ENCODE measurements around the gene GLYAT. TPM values are rescaled to one million over a fixed set of nuclear protein-coding genes. Genes with fewer than 3 reads are reported as not detected.

Gene GLYAT
- total and polyA plus RNA-seq, 2 of the 8 experiments (the other 6 are each of a cell fraction or from before 2014, with no cell fraction given), result not detected

GRCh38 chr11:58781345-58781744 is 49.6 kb upstream of the GLYAT start:
- Histone ChIP-seq H2BK20ac (ENCODE audit: low read length) (no peak overlapping the region), H3K18ac (ENCODE audit: extremely low read depth, low read length) (no peak overlapping the region), H3K27me3 (replicated peaks in 1 of 4; ENCODE audit: control insufficient read depth in 3 of 4, extremely low read depth in 1 of 4, insufficient read depth in 3 of 4, low read length in 3 of 4) (peaks cover 0 to 1% (median 0%) of the 10 kb centered on the region in 4 experiments; a peak in 1 of 7 replicates), H2BK120ac (replicated peaks; ENCODE audit: low read depth, low read length) (no peak overlapping the region), H3K4me3 (ENCODE audit: extremely low read depth in 1 of 4, insufficient read depth in 2 of 4, low read depth in 3 of 4, low read length in 4 of 4) (no peak overlapping the region), H3K27ac (ENCODE audit: low read depth, low read length) (no peak overlapping the region), H3K4ac (replicated peaks; ENCODE audit: insufficient read length, low read depth, low read length) (no peak overlapping the region), H4K20me1 (replicated peaks in 1 of 2; ENCODE audit: control insufficient read depth in 1 of 2, insufficient read depth in 2 of 2, low read length in 2 of 2) (no peaks in the 10 kb centered on the region), H3K23me2 (ENCODE audit: low read depth, low read length) (no peaks in the 10 kb centered on the region), H3K79me2 (ENCODE audit: control insufficient read depth in 1 of 2, insufficient read depth in 2 of 2, low read length in 2 of 2) (no peaks in the 10 kb centered on the region), H3K56ac (replicated peaks; ENCODE audit: insufficient read length, low read depth, low read length) (no peak overlapping the region), H3K4me1 (replicated peaks in 1 of 4; ENCODE audit: control insufficient read depth in 3 of 4, insufficient read depth in 4 of 4, low read length in 3 of 4) (no peaks in the 10 kb centered on the region), H3K14ac (ENCODE audit: insufficient read length) (no peak overlapping the region), H3K79me1 (ENCODE audit: low read depth, low read length) (no peaks in the 10 kb centered on the region), H2AFZ (ENCODE audit: low read length) (no peak overlapping the region), H2AK5ac (ENCODE audit: low read depth, low read length) (no peak overlapping the region), H3K9ac (replicated peaks in 1 of 4; ENCODE audit: extremely low read depth in 1 of 4, low read depth in 3 of 4, low read length in 3 of 4) (no peak overlapping the region), H3K23ac (ENCODE audit: insufficient read length) (no peak overlapping the region), H3K4me2 (ENCODE audit: insufficient read depth in 1 of 2, low read depth in 2 of 2, low read length in 2 of 2) (no peak overlapping the region), H2BK12ac (ENCODE audit: low read depth, low read length) (no peak overlapping the region), H4K5ac (ENCODE audit: insufficient read length, low read depth, low read length) (no peak overlapping the region), H3K36me3 (ENCODE audit: control insufficient read depth in 2 of 4, insufficient read depth in 4 of 4, low read length in 3 of 4) (no peaks in the 10 kb centered on the region), H4K91ac (replicated peaks; ENCODE audit: insufficient read length, low read length) (no peak overlapping the region), H4K8ac (ENCODE audit: extremely low read depth, insufficient read depth, low read length) (no peak overlapping the region), H3K9me3 (ENCODE audit: insufficient read depth in 2 of 2, low read depth in 1 of 2, low read length in 1 of 2) (peaks cover 14 to 19% of the 10 kb centered on the region in 2 experiments), H2BK5ac (ENCODE audit: low read depth, low read length) (no peak overlapping the region), H2BK15ac (ENCODE audit: low read length) (no peak overlapping the region)
- FAIRE-seq (no peak), DNase-seq (ENCODE audit: low read depth in 1 of 2, low spot score in 2 of 2) (no peak)
- POLR2A ChIA-PET (ENCODE audit: partially characterized antibody), result no interaction called here
- TF ChIP-seq TAF1 (IDR thresholded peaks at IDR 0.05; ENCODE audit: low read depth, low read length), result no peak
- no peak for TF ChIP-seq CBX8 (IDR thresholded peaks at IDR 0.05; ENCODE audit: borderline replicate concordance, low read depth, low read length)
- TF ChIP-seq POU5F1 (IDR thresholded peaks at IDR 0.05; ENCODE audit: low read depth, low read length), result no peak
- TF ChIP-seq POLR2AphosphoS5 (IDR thresholded peaks at IDR 0.05; ENCODE audit: low read depth, low read length), result no peak
- TF ChIP-seq, protein P1, sequence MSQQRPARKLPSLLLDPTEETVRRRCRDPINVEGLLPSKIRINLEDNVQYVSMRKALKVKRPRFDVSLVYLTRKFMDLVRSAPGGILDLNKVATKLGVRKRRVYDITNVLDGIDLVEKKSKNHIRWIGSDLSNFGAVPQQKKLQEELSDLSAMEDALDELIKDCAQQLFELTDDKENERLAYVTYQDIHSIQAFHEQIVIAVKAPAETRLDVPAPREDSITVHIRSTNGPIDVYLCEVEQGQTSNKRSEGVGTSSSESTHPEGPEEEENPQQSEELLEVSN (IDR thresholded peaks at IDR 0.05), result no peak
- TF ChIP-seq, protein P2, sequence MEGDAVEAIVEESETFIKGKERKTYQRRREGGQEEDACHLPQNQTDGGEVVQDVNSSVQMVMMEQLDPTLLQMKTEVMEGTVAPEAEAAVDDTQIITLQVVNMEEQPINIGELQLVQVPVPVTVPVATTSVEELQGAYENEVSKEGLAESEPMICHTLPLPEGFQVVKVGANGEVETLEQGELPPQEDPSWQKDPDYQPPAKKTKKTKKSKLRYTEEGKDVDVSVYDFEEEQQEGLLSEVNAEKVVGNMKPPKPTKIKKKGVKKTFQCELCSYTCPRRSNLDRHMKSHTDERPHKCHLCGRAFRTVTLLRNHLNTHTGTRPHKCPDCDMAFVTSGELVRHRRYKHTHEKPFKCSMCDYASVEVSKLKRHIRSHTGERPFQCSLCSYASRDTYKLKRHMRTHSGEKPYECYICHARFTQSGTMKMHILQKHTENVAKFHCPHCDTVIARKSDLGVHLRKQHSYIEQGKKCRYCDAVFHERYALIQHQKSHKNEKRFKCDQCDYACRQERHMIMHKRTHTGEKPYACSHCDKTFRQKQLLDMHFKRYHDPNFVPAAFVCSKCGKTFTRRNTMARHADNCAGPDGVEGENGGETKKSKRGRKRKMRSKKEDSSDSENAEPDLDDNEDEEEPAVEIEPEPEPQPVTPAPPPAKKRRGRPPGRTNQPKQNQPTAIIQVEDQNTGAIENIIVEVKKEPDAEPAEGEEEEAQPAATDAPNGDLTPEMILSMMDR (IDR thresholded peaks at IDR 0.05; ENCODE audit: control extremely low read depth in 1 of 3, insufficient read depth in 1 of 3, low read depth in 1 of 3, low read length in 3 of 3), result no peak
- TF ChIP-seq NANOG (IDR thresholded peaks at IDR 0.05; ENCODE audit: insufficient read depth, low read depth, low read length, poor library complexity, severe bottlenecking), result no peak
- no peak for TF ChIP-seq FOSL1 (IDR thresholded peaks at IDR 0.05; ENCODE audit: insufficient read depth, low read depth, low read length)
- TF ChIP-seq, protein P3, sequence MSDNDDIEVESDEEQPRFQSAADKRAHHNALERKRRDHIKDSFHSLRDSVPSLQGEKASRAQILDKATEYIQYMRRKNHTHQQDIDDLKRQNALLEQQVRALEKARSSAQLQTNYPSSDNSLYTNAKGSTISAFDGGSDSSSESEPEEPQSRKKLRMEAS (IDR thresholded peaks at IDR 0.05), result no peak
- no peak for TF ChIP-seq KDM4A (IDR thresholded peaks at IDR 0.05; ENCODE audit: low read depth, low read length, severe bottlenecking)
- CTCF ChIA-PET (ENCODE audit: partially characterized antibody), result no interaction called here

All from H1 (cell line).